Uterus (tissue), 4 donors: ENCODE data around the gene CDKL5. TPM values are rescaled to one million over a fixed set of nuclear protein-coding genes. Genes with fewer than 3 reads are reported as not detected.

Experiments used
- DNase-seq, 2 donors: peaks; one replicate each; pipeline ENCODE4 v3.0.0-alpha.2; 2019 to 2020
- H3K27ac ChIP-seq, 2 donors: fragments of 200-600 bp; sonication (generic); 1 replicate in 1 of 2; 2 replicates in 1 of 2; pipeline ENCODE4 v1.5.1; 2016 to 2018
- H3K27me3 ChIP-seq, 2 donors: fragments of 200-600 bp; sonication (generic); one replicate each; pipeline ENCODE4 v1.5.1; 2018 to 2019; ENCODE audit warnings: control low read depth in 1 of 2
- H3K36me3 ChIP-seq, 2 donors: fragments of 200-600 bp; sonication (generic); one replicate each; pipeline ENCODE4 v1.5.1; 2019; ENCODE audit warnings: control low read depth in 1 of 2
- H3K4me1 ChIP-seq, 2 donors: fragments of 200-600 bp; sonication (generic); one replicate each; pipeline ENCODE4 v1.5.1; 2018 to 2019; ENCODE audit warnings: control low read depth in 1 of 2
- H3K4me3 ChIP-seq, 2 donors: fragments of 200-600 bp; sonication (generic); 1 replicate in 1 of 2; 2 replicates in 1 of 2; pipeline ENCODE4 v1.5.1; 2018 to 2019; ENCODE audit warnings: mild to moderate bottlenecking in 1 of 2
- H3K9me3 ChIP-seq, 2 donors: fragments of 200-600 bp; sonication (generic); one replicate each; pipeline ENCODE4 v1.5.1; 2019; ENCODE audit warnings: control low read depth in 1 of 2
- CTCF ChIP-seq, 4 experiments: fragments of 200-600 bp in 2 of 4; fragments of 450-650 bp in 2 of 4; sonication (generic) in 2 of 4; IDR thresholded peaks; one replicate each; pipeline ENCODE4 v1.5.1; 2016 to 2019; ENCODE audit warnings: antibody characterized with exemption in 4 of 4, mild to moderate bottlenecking in 2 of 4, moderate library complexity in 1 of 4
- POLR2A ChIP-seq, 2 donors: fragments of 450-650 bp; IDR thresholded peaks; one replicate each; pipeline ENCODE4 v1.6.1; 2016; ENCODE audit warnings: antibody characterized with exemption in 2 of 2, mild to moderate bottlenecking in 1 of 2, moderate library complexity in 1 of 2
- intact Hi-C: fragments of 100-400 bp; cut with DNase I; formaldehyde crosslinking; loops from one replicate; pipeline ENCODE4 v1.15.1; 2023; ENCODE audit warnings: low total_unique reads
- total RNA-seq, 4 donors: library from RNA; depleted of rRNA in 3 of 4; stranded (reverse); fragments of >200 nt in 3 of 4; gene quantifications; one replicate each; pipeline versions ENCODE4 v1.1.0 to v1.2.4, GENCODE V29; 2014 to 2023
- donor health status: DM: yes; HTN: yes; CAD: no.

Gene CDKL5
- total RNA-seq: 10 to 100 TPM in 3 of 4 donors, 1 to 10 TPM in 1; 9.7 to 14.5 (median 13.2) TPM

- TF ChIP-seq POLR2A (IDR thresholded peaks at IDR 0.05): peak; percentile 61 to 75
- no peak for TF ChIP-seq CTCF (IDR thresholded peaks at IDR 0.05)
- DNase-seq: peak; percentile 96 to 98
- intact Hi-C loops: no loop called here
- H3K9me3 ChIP-seq: no peaks in the 10 kb centered on the region
- no peaks in the 10 kb centered on the region for H3K27me3 ChIP-seq
- no peaks in the 10 kb centered on the region for H3K36me3 ChIP-seq
- H3K4me3 ChIP-seq: peak within 1 kb of the TSS; percentile 68 to 70
- H3K4me1 ChIP-seq: no peaks in the 10 kb centered on the region
- H3K27ac ChIP-seq: peak within 1 kb of the TSS; percentile 73 to 81
These were observed at the start of gene CDKL5 for GRCh38 chrX:18425199-18426003. Gene CDKL5 (plus strand): TSS chrX:18425608. CDS start chrX:18507097, 81,489 bp downstream.

GRCh38 chrX:18377796-18378195, 47.6 kb upstream of the CDKL5 start:
- intact Hi-C loops: no loop called here
- Histone ChIP-seq H3K4me3 (no peak overlapping the region), H3K9me3 (no peaks in the 10 kb centered on the region), H3K36me3 (no peaks in the 10 kb centered on the region), H3K27ac (no peak overlapping the region), H3K4me1 (no peaks in the 10 kb centered on the region), H3K27me3 (no peaks in the 10 kb centered on the region)
- no peak for DNase-seq
- TF ChIP-seq CTCF (IDR thresholded peaks at IDR 0.05): no peak
- TF ChIP-seq POLR2A (IDR thresholded peaks at IDR 0.05): no peak

- intact Hi-C loops: no loop called here
- no peak for DNase-seq
- H3K27ac ChIP-seq: no peak overlapping the region
- TF ChIP-seq POLR2A (IDR thresholded peaks at IDR 0.05) (no peak), CTCF (IDR thresholded peaks at IDR 0.05) (no peak)
- no peaks in the 10 kb centered on the region for H3K36me3 ChIP-seq
- no peaks in the 10 kb centered on the region for H3K9me3 ChIP-seq
- no peaks in the 10 kb centered on the region for H3K27me3 ChIP-seq
- no peaks in the 10 kb centered on the region for H3K4me1 ChIP-seq
- H3K4me3 ChIP-seq: no peak overlapping the region
These were observed 35.4 kb upstream of the CDKL5 start for GRCh38 chrX:18389966-18390365.

- peak; percentile 44 to 71 for DNase-seq
- Histone ChIP-seq H3K27ac (no peak overlapping the region), H3K9me3 (no peaks in the 10 kb centered on the region)
These were observed 34.4 kb upstream of the CDKL5 start for GRCh38 chrX:18390941-18391538.

More at GRCh38 chrX:18390941-18391538, 34.4 kb upstream of the CDKL5 start:
- no peaks in the 10 kb centered on the region for H3K4me1 ChIP-seq
- no peaks in the 10 kb centered on the region for H3K27me3 ChIP-seq
- no peak overlapping the region for H3K4me3 ChIP-seq
- intact Hi-C loops: no loop called here
- no peaks in the 10 kb centered on the region for H3K36me3 ChIP-seq
- TF ChIP-seq POLR2A (IDR thresholded peaks at IDR 0.05): no peak
- peak; percentile 67 to 80 (median 74) for TF ChIP-seq CTCF (IDR thresholded peaks at IDR 0.05)
